Activated T-cell treated with anti-CD3 and anti-CD28 coated beads for 4 hours (primary cell): ENCODE data around the gene KIAA1191.

Source experiments
- DNase-seq: peaks from one replicate; pipeline ENCODE4 v3.0.0-alpha.2; 2020

Gene KIAA1191

DNA sequence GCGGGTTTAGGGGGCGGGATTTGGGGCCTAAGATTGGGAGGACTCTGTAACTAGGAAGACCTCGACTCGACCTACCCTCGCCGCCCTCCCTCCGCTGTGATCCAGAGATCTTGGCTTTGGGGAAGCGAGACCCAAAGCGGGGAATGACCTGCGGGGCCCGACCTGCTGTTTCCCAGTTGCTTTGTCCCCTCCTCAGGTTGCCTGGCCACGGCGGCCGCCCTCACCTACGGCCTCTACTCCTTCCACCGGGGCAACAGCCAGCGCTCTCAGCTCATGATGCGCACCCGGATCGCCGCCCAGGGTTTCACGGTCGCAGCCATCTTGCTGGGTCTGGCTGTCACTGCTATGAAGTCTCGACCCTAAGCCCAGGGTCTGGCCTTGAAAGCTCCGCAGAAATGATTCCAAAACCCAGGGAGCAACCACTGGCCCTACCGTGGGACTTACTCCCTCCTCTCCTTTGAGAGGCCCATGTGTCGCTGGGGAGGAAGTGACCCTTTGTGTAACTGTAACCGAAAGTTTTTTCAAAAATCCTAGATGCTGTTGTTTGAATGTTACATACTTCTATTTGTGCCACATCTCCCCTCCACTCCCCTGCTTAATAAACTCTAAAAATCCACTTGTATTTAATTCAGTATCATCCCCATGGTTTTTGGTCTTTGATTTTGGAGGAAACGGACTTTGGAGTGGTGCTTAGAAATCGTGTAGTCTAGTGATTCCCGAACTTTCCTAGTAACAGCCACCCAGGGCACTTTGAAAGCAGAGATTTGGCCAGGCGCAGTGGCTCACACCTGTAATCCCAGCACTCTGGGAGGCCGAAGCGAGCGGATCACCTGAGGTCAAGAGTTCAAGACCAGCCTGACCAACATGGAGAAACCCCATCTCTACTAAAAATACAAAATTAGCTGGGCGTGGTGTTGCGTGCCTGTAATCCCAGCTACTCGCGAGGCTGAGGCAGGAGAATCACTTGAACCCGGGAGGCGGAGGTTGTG is 27.9 kb upstream of the KIAA1191 start:
- no peak for DNase-seq

DNA sequence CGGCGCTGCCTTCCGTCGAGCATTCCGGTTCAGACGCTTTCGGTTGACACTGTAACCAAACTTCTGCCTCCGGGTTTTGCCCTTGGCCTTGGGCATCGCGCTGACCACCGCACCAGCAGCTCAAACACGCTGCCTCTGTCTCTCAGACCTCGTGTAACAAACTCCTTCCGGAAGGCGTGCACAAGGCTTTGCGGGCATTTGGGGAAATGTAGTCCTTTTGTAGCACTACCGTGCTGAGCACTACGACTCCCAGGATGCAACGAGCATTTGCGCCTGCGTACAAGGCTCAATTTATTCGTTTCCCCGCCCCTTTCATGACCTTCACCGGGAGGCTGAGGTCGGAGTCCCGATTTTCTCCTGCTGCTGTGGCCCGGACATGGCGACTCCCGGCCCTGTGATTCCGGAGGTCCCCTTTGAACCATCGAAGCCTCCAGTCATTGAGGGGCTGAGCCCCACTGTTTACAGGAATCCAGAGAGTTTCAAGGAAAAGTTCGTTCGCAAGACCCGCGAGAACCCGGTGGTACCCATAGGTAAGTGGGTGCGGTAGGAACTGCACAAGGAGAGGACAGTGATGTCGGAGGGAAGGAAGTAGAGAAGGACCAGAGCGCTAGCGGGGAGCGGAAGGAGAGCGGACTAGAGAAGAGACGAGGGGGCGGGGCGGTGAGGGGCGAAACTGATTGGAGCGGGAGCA is 27.0 kb upstream of the KIAA1191 start, which contains the start of the genes HIGD2A and NOP16:
TSS of gene HIGD2A (plus strand) at position 308 of the 691 bp plus-strand sequence. CDS start at position 377, 69 bp downstream.
TSS of gene NOP16 (minus strand) at position 155 of the 691 bp plus-strand sequence. CDS start at position 96, 59 bp downstream.
- DNase-seq: peak; percentile 99

DNA sequence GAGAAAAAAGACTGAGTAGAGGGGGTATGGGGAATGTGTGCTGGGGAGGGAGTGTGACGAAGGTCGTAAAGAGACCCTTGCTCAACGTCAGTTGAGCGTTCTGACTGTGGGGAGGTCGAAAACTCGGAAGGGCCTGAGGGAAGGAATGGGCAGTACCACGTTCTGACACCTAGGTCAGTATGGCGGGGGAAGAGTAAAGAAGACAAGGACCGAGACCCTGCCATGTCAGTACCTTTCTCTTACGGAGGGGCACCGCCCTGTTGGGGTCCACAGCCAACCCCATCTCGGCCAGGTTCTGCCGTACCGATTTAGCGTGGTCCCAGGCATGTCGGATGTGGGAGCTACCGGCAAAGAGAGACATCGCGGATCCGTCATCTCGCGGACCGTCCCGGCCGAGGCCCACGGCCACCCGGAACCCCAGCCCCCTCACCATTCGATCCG is 26.5 kb upstream of the KIAA1191 start:
- no peak for DNase-seq

DNA sequence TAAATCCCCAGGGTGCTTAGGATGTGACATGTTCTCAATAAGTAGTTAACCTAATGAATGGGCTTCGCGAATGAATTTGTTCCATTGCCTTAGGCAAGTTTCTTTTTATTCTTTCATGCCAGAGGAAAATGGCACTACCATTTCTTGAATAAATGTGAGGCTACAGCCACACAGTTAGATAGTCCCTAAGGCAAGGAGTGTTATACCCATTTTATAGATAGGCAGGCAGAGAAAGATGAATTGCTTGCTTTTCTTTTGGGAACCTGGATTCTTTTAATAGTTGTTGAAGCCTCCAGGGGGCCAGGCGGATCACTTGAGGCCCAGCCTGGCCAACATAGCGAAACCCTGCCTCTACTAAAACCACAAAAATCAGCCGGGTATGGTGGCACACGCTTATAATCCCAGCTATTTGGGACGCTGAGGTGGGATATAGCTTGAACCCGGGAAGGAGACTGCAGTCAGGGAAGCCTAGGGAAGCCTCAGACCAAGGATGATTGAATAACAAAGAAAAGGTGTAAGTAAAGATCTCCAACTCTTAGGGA is 25.9 kb upstream of the KIAA1191 start:
- DNase-seq: no peak

DNA sequence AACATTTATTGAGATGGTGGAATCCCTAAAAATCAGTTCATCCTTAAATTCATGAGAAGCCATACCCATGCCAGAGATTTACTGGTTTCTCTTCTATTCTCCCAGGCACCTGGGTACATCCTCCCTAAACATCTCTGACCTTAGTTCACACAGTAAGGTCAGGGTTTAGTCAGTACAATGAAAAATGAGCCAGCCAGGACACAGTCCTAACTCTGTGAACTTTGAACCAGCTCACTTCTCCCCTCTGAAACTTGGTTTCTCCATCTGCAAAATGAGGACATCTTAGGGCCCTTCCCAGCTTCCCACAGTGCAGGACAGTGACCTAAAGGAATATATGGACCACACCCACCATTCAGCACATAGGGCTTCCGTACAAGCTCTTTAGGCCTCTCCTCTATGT is 24.9 kb upstream of the KIAA1191 start:
- no peak for DNase-seq

DNA sequence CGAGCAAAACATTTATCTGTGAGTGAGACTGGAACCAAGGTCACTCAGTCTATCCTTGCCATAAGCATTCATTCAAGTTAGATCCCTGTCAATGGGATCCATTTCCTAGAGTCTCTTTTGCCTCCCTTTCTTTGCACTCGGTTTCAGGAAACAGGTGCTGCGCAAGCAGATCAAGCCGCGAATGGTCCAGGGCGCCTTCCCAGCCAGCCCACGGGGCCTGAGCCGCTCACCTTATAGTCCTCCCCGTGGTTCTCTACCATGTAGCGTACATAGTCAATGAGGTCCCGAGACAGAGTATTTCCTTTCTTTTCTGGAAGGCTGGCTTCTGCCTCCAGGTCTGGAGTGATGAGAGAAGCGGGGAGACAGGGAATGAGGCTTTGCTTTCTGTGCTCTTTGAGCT is 23.4 kb upstream of the KIAA1191 start:
- DNase-seq: no peak

DNA sequence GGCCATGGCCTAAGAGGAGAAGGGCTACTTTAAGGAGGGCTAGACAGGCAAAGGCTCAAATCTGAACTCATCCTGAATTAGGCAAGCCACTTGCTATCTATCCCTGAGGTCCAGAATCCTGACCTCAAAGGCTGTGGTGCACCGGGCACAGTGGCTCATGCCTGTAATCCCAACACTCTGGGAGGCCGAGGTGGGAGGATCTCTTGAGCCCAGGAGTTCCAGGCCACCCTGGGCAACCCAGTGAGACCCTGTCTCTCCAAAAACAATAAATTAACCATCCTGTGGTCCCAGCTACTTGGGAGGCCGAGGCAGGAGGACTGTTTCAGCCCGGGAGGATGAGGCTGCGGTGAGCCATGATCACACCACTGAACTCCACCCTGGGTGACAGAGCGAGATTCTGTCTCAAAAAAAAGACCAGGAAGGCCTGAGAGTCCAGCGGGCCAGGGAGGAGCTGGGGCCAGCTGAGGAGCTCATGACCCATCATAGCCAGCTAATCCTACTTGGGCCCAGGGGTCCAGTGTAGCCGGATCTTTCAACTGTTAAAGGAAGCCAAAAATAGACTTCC is 22.9 kb upstream of the KIAA1191 start:
- no peak for DNase-seq

DNA sequence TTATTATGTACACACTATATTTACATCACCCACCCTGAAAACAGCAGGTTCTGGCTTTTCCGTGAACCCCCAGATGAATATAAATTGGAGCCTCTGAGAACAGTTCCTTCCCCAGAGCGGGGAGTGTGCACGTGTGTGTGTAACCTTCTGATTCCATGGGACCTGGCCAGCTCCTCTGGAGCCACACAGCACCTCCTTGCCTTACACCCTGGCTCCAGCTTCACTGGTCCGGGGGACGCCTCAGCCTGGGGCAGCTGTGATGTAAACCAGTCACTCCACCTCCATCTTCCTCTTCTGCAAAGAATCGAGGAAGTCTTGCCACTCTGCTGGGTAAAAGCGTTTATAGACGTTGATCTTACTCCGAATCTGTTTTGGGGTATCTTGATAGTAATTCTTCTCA is 22.4 kb upstream of the KIAA1191 start:
- no peak for DNase-seq

DNA sequence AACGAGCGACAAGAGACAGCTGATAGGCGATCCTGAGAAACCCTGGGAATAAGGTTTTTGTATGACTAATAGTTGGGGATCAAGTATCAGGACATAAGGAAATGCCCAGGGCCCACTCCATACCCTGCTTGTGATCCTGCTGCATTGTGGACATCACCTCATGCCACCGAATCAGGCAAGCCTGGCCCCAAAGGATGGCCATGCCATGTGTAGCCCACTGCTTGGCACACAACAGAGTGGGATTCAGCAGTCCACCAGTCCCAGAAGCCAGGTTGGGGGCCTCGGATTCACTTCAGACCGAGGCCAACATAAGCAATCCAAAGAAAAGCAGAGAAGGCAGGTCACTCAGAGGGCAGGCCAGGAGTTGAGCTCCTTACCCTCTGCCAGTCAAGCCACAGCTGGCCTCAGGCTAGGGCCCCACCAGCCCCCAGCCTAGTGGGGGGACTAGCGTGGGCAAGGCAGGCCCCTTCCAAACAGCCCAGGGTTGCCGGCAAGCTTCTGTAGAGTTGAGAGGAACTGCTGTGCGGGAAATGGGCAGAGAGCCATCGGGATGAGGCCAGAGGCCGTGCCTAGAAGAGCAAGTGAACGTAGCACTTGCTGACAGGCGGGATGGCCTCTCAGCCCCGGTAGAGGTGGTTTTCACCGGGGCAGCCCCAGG is 21.8 kb upstream of the KIAA1191 start:
- DNase-seq: no peak

DNA sequence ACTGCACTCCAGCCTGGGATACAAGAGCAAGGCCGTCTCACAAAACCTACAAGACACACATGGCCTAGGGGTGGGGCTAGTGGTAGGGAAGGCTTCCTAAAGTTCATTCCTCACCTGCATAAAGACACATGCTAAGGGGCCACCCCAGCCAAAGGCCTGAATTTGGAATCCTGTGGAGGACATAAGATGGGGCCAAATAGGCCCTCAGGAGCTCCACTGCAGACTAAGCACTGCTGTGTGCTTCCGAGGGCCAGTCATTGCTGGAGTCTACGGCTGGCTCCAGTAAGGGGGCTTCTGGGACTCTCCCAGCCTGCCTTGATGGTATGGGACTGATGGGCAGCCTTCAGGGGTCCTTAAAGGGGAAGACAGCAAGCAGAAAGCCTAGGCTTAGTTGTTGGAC is 21.2 kb upstream of the KIAA1191 start:
- no peak for DNase-seq

DNA sequence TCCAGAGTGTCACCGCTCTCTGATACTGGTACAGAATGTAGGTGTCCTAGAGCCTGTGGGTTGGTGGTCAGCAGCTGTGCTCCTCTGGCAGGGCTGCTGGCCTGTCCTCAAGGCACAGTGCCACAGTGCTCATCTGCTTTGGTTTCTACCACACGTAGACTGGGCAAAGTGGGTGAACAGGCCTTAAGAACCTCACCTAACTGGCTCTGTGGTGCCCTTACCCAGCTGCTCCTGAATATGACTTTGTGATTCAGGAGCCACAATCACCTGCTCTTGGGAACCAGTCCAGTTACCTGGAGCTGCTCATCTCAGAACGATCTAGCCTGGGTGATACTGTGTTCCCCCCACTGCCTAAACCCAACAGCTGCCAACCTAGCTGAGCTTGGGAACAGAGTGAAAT is 20.4 kb upstream of the KIAA1191 start:
- DNase-seq: no peak

DNA sequence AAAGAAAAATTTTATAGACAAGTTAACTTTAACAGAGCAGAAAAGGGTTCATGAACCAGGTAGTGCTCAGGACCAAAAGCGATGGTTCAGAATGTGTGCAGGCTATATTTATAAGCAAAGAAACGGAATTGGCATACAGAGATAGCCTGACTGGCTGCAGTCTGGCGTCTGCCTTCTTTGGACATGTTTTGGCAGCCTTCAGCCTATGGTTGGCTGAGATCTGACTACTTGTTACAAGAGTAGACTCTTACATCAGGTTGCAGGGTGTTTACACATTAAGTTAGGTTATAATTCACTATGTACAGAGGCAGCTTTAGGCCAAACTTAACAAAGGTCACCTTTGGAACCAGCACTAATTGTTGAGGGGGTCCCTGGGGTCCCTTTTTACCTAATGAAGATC is 19.9 kb upstream of the KIAA1191 start:
- DNase-seq: no peak

DNA sequence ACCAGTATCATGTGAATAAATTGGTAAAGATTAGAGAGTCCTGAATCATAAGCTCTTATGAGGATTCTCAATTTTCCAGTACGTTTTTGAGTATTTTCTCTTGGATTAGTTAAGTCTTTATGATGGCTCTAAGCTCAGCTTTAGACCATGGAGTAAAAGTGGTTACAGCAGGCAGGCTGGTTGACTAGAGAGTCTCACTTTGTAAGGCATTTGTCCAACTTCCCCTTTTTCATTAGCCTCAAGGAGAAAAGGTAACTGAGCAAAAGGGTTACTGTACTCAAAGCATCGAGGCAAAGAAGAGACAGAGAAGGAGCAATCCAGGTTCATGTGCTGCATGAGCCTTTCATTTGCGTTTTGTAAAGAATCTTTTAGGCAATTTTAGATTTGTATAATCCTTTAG is 18.3 kb upstream of the KIAA1191 start:
- no peak for DNase-seq

DNA sequence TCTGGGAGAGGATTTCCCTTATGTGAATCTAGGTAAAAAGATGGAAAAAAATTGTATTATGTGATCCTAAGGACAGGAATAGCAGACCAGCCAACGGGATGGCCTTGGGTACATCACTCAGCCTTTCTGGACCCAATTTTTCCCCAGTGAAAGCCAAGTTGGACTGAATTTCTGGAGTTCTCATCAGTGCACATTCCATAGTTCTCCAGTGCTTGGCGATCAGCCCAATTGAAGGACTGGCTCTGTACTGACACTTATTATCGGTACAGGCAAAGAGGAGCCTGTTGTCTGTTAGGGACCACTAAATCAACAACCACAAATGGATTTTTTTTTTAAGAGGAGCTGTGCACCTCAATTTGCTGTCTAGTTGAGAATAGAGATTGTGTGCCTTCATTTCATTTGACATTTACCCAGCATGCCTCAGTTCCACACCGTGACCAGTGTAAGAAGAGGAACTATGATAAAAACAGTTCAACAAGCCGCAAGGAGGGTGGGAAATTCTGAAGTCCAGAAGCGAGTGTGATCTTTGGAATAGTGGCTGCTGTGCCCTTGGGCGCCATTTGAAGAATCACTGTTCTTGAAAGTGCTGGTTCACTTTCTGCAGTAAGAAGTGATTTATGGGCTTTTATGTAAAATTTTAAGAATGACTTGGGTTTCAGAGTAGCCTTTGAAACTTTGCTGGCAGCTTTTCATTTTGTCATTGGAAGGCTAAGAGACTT is 11.7 kb upstream of the KIAA1191 start:
- no peak for DNase-seq

DNA sequence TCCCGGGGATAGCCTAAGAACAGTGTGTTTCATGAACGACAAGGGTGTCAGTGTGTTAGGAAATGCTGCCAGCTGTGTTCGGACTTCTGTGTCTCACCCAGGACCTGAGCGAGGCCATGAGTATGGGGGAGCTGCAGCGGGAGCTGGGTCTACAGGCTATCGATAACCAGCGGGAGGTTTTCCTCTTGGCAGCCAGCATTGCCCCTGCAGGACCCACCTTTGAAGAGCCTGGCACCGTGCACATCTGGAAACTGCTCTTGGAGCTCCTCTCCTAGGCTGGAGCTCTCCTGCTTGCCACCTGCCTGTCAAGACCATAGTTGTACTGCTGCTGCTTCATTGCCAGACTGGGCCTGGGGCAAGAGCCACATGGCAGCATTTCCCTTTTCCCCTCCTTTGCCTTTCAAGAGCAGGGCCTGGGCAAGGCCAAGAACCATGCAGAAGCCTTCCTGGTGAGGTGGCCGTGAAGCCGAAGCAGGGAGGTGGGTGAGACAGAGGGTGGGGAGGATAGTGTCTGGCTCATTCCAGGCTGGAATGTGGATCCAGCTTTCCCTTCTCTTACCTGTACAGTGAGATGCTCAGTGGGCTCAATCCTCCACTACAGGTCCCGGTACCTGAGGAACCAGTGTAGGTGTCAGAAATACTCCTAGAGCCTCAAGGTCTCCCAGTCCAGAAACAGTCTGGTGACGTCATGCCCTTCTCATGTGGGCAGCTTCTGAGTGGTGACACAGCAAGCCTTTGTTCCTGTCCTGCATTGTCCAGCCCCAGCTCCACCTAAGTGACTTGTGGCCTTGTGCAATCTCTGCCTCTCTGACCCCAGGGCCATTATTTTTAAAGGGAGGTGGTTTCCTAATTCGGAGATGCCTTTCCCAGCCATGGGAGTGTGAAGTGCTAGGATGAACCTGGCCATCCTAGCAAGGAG is 10.3 kb upstream of the KIAA1191 start:
- no peak for DNase-seq

DNA sequence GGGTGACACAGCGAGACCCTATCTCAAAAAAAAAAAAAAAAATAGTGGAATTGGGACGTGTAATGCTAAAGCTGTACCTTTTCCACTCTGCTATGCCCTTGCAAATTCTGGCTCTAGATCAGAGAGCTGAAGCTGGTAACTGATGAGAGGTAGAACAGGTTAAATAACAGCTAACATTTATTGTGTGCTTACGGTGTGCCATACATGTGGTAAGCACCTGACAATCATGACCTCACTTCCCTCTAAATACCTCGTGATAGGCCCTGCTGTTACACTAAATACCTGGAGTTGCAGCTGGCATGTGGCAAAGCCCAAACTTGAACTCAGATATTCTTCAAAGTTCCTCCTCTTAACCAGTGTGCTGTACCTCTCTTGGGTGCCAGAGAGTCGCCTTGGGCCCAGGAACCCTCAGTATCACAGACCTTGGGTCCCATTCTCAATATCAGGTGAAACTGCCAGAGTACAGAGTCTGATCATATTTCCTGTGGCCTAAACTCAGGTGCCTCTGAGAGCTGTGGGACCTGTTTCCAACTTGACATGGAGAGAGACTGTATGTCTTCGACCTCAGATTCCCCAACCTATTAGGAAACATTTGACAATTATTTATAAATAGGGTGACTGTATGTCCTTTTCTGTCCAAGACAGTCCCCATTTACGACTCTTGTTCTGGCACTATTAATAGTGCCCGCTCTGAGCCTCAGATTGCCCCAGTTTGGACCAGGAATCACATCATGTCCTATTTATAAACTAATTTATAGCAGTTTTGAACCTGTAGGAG is 8.6 kb upstream of the KIAA1191 start:
- no peak for DNase-seq

DNA sequence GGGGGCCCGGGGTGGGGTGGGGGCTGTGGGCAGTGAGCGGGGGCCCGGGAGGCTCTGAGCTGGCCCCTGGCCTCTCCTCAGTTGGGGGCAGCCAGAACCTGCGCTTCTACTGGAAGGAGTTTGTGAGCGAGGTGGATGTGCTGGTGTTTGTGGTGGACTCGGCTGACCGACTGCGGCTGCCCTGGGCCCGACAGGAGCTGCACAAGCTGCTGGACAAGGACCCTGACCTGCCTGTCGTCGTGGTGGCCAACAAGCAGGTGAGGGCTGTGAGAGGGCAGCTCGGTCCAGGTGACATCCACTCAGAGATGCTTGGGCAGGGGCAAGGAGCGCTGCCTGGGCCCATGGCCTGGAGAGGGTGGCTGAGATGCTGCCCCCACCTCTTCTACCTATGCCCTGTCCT is 7.2 kb upstream of the KIAA1191 start:
- no peak for DNase-seq

DNA sequence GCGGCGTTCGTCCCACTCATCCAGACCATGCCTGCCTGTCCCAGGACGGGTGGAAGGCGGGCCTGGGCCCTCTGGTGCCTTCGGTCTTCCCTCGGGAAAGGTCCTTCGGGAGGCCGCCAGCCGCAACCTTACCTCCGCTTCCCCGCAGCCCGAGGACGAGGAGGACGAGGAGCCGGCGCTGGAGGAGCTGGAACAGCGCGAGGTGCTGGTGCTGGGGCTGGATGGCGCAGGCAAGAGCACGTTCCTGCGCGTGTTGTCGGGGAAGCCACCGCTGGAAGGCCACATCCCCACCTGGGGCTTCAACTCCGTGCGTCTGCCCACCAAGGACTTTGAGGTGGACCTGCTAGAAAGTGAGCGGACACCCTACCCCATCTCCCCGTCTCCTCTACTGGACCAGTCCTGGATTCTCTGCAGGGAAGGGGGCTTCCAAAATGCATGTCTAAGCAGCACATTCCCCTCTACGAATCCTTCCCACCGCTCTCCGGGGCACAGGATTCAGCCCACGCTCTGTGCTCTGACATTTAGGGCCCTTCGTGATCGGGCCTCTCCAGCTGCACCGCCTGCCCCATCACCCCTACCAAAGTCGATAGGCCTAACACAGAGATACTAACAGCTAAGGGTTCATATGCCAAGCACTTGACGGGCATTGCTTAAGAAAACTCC is 4.8 kb upstream of the KIAA1191 start:
- DNase-seq: no peak
